ENCODE measurements around the gene STX19.
A peak's percentile ranks its signal among the peaks of the same experiment; 100 is the strongest.

The STX19 gene

DNA sequence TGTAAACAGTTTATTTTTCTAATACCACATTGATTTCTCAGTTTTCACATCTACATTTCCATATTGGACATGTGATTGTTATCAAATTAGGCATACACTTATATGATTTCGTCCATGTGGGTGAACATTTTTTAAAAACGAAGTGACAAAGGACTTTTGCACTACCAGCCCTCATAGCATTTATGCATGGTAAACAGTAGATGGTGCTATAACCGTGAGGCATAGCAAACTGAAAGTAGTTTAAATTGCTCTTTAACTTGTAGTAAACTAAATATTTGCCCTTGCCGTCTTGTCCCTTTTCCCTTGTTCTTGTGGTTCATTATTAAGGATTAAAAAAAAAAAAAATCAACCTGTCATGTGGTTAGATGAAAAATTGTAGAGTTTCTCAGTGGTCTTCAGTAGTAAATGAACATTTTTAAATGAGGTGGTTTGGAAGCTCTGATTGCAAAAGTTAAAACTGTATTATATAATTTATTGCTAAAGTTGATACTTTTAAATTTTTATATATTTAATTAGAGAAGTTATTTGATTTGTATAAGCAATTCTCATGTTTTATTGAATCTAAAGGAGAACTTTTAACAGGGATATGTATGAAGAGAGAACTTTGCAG lies 24.0 kb downstream of the STX19 start:
- no peak overlapping the region for H3K27ac ChIP-seq

GRCh38 chr3:94001827-94002495 lies 26.4 kb downstream of the STX19 start:
- no peak overlapping the region for H3K27ac ChIP-seq
- no peak for TF ChIP-seq ZFX (IDR thresholded peaks at IDR 0.05)
- TF ChIP-seq, protein P1, sequence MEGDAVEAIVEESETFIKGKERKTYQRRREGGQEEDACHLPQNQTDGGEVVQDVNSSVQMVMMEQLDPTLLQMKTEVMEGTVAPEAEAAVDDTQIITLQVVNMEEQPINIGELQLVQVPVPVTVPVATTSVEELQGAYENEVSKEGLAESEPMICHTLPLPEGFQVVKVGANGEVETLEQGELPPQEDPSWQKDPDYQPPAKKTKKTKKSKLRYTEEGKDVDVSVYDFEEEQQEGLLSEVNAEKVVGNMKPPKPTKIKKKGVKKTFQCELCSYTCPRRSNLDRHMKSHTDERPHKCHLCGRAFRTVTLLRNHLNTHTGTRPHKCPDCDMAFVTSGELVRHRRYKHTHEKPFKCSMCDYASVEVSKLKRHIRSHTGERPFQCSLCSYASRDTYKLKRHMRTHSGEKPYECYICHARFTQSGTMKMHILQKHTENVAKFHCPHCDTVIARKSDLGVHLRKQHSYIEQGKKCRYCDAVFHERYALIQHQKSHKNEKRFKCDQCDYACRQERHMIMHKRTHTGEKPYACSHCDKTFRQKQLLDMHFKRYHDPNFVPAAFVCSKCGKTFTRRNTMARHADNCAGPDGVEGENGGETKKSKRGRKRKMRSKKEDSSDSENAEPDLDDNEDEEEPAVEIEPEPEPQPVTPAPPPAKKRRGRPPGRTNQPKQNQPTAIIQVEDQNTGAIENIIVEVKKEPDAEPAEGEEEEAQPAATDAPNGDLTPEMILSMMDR (conservative IDR thresholded peaks at IDR 0.05): no peak

More for the DNA sequence above, 24.0 kb downstream of the STX19 start:
- no peak for TF ChIP-seq ZFX (IDR thresholded peaks at IDR 0.05)
- TF ChIP-seq, protein P1 (conservative IDR thresholded peaks at IDR 0.05): peak; percentile 89

GRCh38 chr3:94001191-94001590 lies 27.2 kb downstream of the STX19 start:
- TF ChIP-seq ZFX (IDR thresholded peaks at IDR 0.05): no peak
- TF ChIP-seq, protein P1 (conservative IDR thresholded peaks at IDR 0.05): no peak
- H3K27ac ChIP-seq: no peak overlapping the region

DNA sequence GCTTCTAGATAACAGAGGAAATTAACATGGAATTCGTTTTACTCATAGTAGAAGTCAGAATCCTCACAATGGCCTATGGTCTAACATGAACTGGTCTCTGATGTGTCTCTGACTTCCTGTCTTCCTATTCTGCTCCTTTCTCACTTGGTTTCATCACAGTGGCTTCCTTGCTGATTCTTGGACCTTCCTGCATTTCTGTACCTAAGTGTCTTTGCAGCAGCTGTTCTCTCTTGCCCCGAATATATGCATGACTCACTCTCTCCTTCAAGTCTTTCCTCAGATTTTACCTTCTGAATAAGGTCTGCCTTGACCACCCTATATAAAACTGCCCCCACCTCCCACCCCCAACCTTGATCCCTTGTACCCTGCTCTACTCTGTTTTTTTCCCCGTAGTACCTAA lies 34.3 kb downstream of the STX19 start:
- TF ChIP-seq ZFX (IDR thresholded peaks at IDR 0.05): no peak
- TF ChIP-seq, protein P1 (conservative IDR thresholded peaks at IDR 0.05): no peak

GRCh38 chr3:93992207-93992606 lies 36.2 kb downstream of the STX19 start:
- H3K27ac ChIP-seq: no peak overlapping the region
- TF ChIP-seq, protein P1 (conservative IDR thresholded peaks at IDR 0.05): no peak
- TF ChIP-seq ZFX (IDR thresholded peaks at IDR 0.05): no peak

More for the DNA sequence above, 34.3 kb downstream of the STX19 start:
- no peak overlapping the region for H3K27ac ChIP-seq

- TF ChIP-seq ZFX (IDR thresholded peaks at IDR 0.05): no peak
- TF ChIP-seq, protein P1 (conservative IDR thresholded peaks at IDR 0.05): no peak
- no peak overlapping the region for H3K27ac ChIP-seq
Measured at GRCh38 chr3:93991631-93992030, 36.8 kb downstream of the STX19 start.

DNA sequence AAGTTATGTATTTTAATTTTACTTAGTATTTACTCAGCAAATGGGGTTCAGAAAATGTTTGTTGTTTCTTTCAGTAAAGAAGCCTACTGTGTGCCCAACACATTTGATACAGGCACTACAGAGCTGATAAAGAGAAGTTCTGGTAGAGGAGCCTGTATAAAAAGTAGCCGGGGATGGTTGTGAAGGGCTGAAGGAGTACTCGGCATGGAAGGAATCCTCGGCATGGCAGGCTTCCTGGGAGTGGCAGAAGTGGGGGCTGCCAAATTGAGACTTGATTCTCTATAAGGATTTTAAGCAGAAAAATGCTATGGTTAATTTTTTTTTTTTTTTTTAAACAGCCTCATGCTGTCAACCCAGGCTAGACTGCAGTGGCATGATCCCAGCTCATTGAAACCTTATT lies 39.2 kb downstream of the STX19 start:
- TF ChIP-seq ZFX (IDR thresholded peaks at IDR 0.05): no peak
- TF ChIP-seq, protein P1 (conservative IDR thresholded peaks at IDR 0.05): no peak
- H3K27ac ChIP-seq: no peak overlapping the region
